GM13977 (cell line): ENCODE data around the gene POGK.

ENCODE experiments used
- DNase-seq: peaks from one replicate; pipeline ENCODE4 v3.0.0; 2012; ENCODE audit warnings: low spot score
- CTCF ChIP-seq: IDR thresholded peaks from 2 replicates; pipeline ENCODE4 v1.5.1; 2012; ENCODE audit warnings: mild to moderate bottlenecking, control low read depth; ENCODE audit not compliant: insufficient read depth; ENCODE audit errors: extremely low read depth, missing control alignments
- in situ Hi-C: fragments of 300-500 bp; cut with MboI; formaldehyde crosslinking; loops from one replicate; pipeline ENCODE4 v1.12.0; 2022; ENCODE audit warnings: low sequenced_read_pairs, low pct_unique_long_range_greater_than_20kb, mixed read lengths, inconsistent platforms; ENCODE audit not compliant: unreplicated experiment

POGK gene

GRCh38 chr1:166838766-166839599 lies at the start of gene POGK:
Gene POGK (plus strand): TSS chr1:166839475. CDS start chr1:166840957, 1,482 bp downstream.
- peak; percentile 96 for DNase-seq
- in situ Hi-C loops, result no loop called here
- no peak for TF ChIP-seq CTCF

GRCh38 chr1:166796620-166797236 lies 42.5 kb upstream of the POGK start:
- in situ Hi-C loops, result no loop called here
- no peak for TF ChIP-seq CTCF

GRCh38 chr1:166808952-166809351 lies 30.3 kb upstream of the POGK start:
- no peak for TF ChIP-seq CTCF
- in situ Hi-C loops, result no loop called here
- no peak for DNase-seq

More at GRCh38 chr1:166796620-166797236, 42.5 kb upstream of the POGK start:
- DNase-seq, result no peak

DNA sequence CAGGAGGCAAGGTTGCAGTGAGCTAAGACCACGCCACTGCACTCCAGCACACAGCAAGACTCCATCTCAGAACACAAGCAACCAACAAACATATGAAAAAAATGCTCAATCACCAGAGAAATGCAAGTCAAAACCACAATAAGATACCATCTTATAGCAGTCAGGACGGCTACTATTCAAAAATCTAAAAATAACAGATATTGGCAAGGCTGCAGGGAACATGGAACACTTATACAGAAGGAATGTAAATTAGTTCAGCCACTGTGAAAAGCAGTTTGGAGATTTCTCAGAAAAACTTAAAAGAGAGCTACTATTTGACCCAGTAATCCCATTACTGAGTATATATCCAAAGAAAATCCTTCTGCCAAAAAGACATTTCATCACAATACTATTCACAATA lies 27.6 kb upstream of the POGK start:
- no peak for TF ChIP-seq CTCF
- in situ Hi-C loops, result no loop called here
- no peak for DNase-seq

GRCh38 chr1:166813508-166814223 lies 25.6 kb upstream of the POGK start:
- DNase-seq, result no peak
- in situ Hi-C loops, result no loop called here
- no peak for TF ChIP-seq CTCF

DNA sequence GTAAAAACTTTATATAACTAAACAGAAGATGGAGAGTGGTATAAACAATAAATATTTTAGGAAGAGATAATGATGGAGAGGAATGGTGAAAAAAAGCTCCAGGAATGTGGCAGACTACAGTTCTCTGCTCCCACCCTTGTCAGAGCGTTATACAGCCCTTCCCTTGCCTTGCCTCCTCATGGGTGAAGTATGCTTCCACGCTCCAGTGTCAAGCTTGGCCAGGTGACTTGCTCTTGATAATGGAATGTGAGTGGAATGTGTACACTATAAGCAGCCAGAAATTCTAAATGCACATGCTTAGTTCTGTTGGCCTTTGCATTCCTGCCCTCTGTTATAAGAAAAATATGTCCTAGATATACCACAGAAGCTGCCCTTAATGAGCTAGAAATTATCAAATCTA lies 24.7 kb upstream of the POGK start:
- DNase-seq, result no peak
- in situ Hi-C loops, result no loop called here
- no peak for TF ChIP-seq CTCF
